ENCODE measurements around the gene GRID2IP. TPM values are rescaled to one million over a fixed set of nuclear protein-coding genes. Genes with fewer than 3 reads are reported as not detected.

GRID2IP gene
- total and polyA plus RNA-seq, 2 experiments from 2014 or later, result 0.06 to 0.24 TPM

DNA sequence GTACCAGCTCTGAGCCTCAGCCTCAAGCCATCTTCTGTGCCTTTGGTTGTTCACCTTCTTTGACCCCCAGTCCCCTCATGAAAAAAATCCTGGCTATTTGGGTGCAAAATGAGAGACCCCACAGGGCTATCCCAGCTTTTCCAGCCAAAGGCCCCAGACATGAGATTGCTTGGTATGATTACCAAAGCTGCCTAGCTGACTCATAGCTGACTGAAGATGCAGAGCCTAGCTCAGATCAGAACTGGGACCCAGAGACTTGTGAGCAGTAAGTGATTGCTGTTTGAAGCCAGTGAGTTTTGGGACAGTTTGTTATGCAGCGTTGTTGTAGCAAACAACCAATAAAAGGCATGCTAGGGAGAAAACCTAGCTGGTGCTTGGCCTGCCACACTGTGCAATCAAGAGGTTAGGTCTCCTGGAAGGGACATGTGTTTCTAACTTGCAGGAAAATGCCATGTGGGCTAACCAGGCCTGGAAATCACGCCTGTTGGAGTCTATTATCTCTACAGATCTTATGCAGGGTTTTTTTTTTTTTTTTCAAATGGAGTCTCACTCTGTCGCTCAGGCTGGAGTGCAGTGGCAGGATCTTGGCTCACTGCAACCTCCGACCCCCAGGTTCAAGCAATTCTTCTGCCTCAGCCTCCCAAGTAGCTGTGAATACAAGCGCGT, 55.5 kb downstream of the GRID2IP start:
- no peaks in the 10 kb centered on the region for H3K4me1 ChIP-seq (ENCODE audit: low read depth)
- H3K4me3 ChIP-seq, result no peak overlapping the region
- no peaks in the 10 kb centered on the region for H3K9me3 ChIP-seq (ENCODE audit: low read depth)
- TF ChIP-seq CTCF (IDR thresholded peaks at IDR 0.05; ENCODE audit: low read depth, low read length), result no peak
- H3K27me3 ChIP-seq, result no peaks in the 10 kb centered on the region
- DNase-seq (ENCODE audit: low read depth in 1 of 2, low spot score in 1 of 2), result no peak
- no peak overlapping the region for H3K27ac ChIP-seq
- H3K36me3 ChIP-seq, result no peaks in the 10 kb centered on the region

DNA sequence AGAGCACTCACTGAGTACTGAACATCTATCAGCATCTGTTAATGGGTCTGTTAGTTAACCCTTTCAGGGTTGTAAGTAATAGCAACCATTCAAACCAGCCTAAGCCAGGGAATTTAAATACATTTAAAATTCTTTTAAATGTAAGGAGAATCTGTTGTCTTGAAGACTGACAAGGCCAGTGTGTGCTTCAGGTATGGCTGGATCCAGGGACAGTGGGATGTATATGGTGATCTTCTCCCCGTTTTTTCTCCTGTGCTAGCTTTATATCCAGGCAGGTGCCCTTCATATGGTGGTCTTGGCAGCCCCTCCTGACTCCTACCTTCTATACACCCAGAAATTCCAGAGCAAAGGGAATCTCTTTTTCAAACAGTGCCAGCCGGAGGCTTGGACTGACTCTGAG, 56.9 kb downstream of the GRID2IP start:
- DNase-seq (ENCODE audit: low read depth in 1 of 2, low spot score in 1 of 2), result no peak
- no peaks in the 10 kb centered on the region for H3K4me1 ChIP-seq (ENCODE audit: low read depth)
- H3K4me3 ChIP-seq, result no peak overlapping the region
- no peaks in the 10 kb centered on the region for H3K27me3 ChIP-seq
- no peaks in the 10 kb centered on the region for H3K9me3 ChIP-seq (ENCODE audit: low read depth)
- TF ChIP-seq CTCF (IDR thresholded peaks at IDR 0.05; ENCODE audit: low read depth, low read length), result no peak
- no peaks in the 10 kb centered on the region for H3K36me3 ChIP-seq
- H3K27ac ChIP-seq, result no peak overlapping the region

DNA sequence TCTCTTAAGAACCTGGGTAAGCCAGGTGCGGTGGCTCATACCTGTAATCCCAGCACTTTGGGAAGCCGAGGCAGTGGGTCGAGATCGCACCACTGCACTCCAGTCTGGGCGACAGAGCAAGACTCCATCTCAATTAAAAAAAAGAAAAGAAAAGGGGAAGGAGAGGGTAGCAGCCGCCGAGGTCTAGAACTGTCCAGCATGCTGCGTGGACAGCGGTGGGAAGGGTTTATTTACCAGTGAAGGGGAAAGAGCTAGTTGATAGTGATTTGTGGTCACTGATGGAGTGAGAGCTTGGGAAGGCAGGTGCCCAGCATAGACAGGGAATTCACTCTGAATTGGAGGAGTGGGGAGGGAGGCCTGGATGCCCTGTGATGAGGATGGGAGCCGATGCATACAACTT, 60.1 kb downstream of the GRID2IP start:
- Histone ChIP-seq H3K4me3 (no peak overlapping the region), H3K4me1 (ENCODE audit: low read depth) (no peaks in the 10 kb centered on the region), H3K36me3 (no peaks in the 10 kb centered on the region), H3K9me3 (ENCODE audit: low read depth) (no peaks in the 10 kb centered on the region), H3K27ac (no peak overlapping the region), H3K27me3 (no peaks in the 10 kb centered on the region)
- no peak for TF ChIP-seq CTCF (IDR thresholded peaks at IDR 0.05; ENCODE audit: low read depth, low read length)
- no peak for DNase-seq (ENCODE audit: low read depth in 1 of 2, low spot score in 1 of 2)

DNA sequence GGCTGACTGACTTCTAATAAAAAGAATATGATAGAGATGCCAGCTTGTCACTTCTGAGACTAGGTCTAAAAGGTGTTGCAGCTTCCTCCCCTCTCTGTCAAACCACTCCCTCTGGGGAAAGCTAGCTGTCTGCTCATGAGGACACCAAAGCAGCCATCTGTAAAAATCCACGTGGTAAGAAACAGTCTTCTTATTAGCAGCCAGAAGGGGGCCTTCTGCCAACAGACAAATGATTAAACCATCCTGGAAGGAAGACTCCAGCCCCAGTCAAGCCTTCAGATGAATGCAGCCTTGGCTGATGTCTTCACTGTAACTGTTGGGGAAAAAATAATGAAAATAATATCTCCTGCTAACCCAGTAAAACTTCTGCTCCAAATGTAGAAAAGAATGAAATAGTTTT, 61.6 kb downstream of the GRID2IP start:
- no peaks in the 10 kb centered on the region for H3K36me3 ChIP-seq
- no peak overlapping the region for H3K27ac ChIP-seq
- H3K27me3 ChIP-seq, result no peaks in the 10 kb centered on the region
- no peaks in the 10 kb centered on the region for H3K4me1 ChIP-seq (ENCODE audit: low read depth)
- no peak for TF ChIP-seq CTCF (IDR thresholded peaks at IDR 0.05; ENCODE audit: low read depth, low read length)
- H3K4me3 ChIP-seq, result no peak overlapping the region
- H3K9me3 ChIP-seq (ENCODE audit: low read depth), result no peaks in the 10 kb centered on the region
- DNase-seq (ENCODE audit: low read depth in 1 of 2, low spot score in 1 of 2), result no peak

DNA sequence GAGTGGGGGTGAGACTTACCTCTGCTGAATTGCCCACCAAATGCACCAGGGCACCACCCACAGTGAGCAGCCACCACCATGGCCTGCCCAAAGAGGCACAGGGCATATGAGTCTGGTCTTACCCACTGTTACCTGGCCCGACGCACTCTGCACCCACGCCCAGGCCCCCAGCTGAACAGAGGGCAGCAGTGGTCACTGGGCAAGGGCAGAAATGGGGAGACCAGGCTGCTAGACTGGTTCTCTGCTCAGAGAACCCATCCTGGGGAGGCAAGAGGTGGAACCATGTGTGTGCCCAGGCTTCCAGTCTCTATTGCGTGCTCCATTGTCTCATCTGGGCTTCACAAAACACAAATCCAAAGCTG, 64.1 kb downstream of the GRID2IP start:
- Histone ChIP-seq H3K9me3 (ENCODE audit: low read depth) (no peaks in the 10 kb centered on the region), H3K27me3 (no peaks in the 10 kb centered on the region), H3K36me3 (no peaks in the 10 kb centered on the region), H3K27ac (no peak overlapping the region), H3K4me1 (ENCODE audit: low read depth) (no peaks in the 10 kb centered on the region), H3K4me3 (no peak overlapping the region)
- no peak for TF ChIP-seq CTCF (IDR thresholded peaks at IDR 0.05; ENCODE audit: low read depth, low read length)
- no peak for DNase-seq (ENCODE audit: low read depth in 1 of 2, low spot score in 1 of 2)
